Osteocyte (in vitro differentiated cells): ENCODE results near the gene ATXN1. TPM values are rescaled to one million over a fixed set of nuclear protein-coding genes. Genes with fewer than 3 reads are reported as not detected.

Source experiments
- DNase-seq: peaks from one replicate; pipeline ENCODE4 v3.0.0; 2021; ENCODE audit warnings: mixed read lengths; ENCODE audit not compliant: unreplicated experiment; ENCODE audit errors: extremely low spot score
- H3K27ac Mint-ChIP-seq: one replicate; pipeline ENCODE4 v1.8.0; 2021; ENCODE audit warnings: mild to moderate bottlenecking, mixed read lengths; ENCODE audit not compliant: unreplicated experiment
- H3K27me3 Mint-ChIP-seq: one replicate; pipeline ENCODE4 v1.8.0; 2021; ENCODE audit warnings: mixed read lengths; ENCODE audit not compliant: unreplicated experiment
- H3K36me3 Mint-ChIP-seq: one replicate; pipeline ENCODE4 v1.8.0; 2021; ENCODE audit warnings: mixed read lengths; ENCODE audit not compliant: unreplicated experiment
- H3K4me1 Mint-ChIP-seq: one replicate; pipeline ENCODE4 v1.8.0; 2021; ENCODE audit warnings: mixed read lengths; ENCODE audit not compliant: unreplicated experiment
- H3K4me3 Mint-ChIP-seq: one replicate; pipeline ENCODE4 v1.8.0; 2021; ENCODE audit warnings: mild to moderate bottlenecking, moderate library complexity, mixed read lengths; ENCODE audit not compliant: unreplicated experiment
- H3K9me3 Mint-ChIP-seq: one replicate; pipeline ENCODE4 v1.8.0; 2021; ENCODE audit warnings: mixed read lengths; ENCODE audit not compliant: unreplicated experiment
- CTCF ChIP-seq: fragments of 200-600 bp; sonication (generic); IDR thresholded peaks from 2 replicates; pipeline ENCODE4 v1.5.0; 2021; ENCODE audit warnings: antibody characterized with exemption, mild to moderate bottlenecking, moderate library complexity
- total RNA-seq: library from RNA; stranded (reverse); gene quantifications from 2 replicates; pipeline ENCODE4 v1.2.1, GENCODE V29; 2021

ATXN1 gene
- total RNA-seq, 1 donor from 2014 or later = 54.4 TPM

DNA sequence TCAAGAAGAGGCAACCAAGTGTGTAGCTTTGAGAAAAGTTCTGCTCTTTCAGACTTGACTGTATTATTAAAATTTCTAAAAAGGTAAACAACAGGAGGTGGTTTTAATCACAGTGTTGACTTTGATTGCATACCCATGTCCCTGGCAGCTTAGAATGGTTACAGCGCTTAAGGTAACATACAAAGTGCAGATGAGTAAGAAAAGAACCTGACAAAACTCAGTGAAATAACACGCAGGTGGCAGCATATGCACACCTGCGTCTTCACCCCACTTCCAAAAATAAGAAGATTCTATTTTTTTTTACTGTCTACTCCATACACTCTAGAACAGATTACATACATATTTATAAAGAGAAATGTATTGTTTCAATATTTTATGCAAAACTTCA, 289.4 kb downstream of the ATXN1 start:
- Mint-ChIP-seq H3K9me3 (peaks cover 7% of the 10 kb centered on the region), H3K4me1 (peaks cover 35% of the 10 kb centered on the region), H3K4me3 (no peak overlapping the region), H3K36me3 (peaks cover 10% of the 10 kb centered on the region), H3K27me3 (no peaks in the 10 kb centered on the region), H3K27ac (peak overlapping the region; percentile 63)
- no peak for DNase-seq
- no peak for TF ChIP-seq CTCF

GRCh38 chr6:16471222-16471909, 289.9 kb downstream of the ATXN1 start:
- H3K27ac Mint-ChIP-seq = peak overlapping the region; percentile 63
- peaks cover 37% of the 10 kb centered on the region for H3K4me1 Mint-ChIP-seq

GRCh38 chr6:16470502-16471221, 290.6 kb downstream of the ATXN1 start:
- no peak for DNase-seq
- Mint-ChIP-seq H3K9me3 (peaks cover 7% of the 10 kb centered on the region), H3K27ac (peak overlapping the region; percentile 58), H3K27me3 (no peaks in the 10 kb centered on the region), H3K4me1 (peaks cover 38% of the 10 kb centered on the region), H3K36me3 (peaks cover 7% of the 10 kb centered on the region), H3K4me3 (no peak overlapping the region)
- no peak for TF ChIP-seq CTCF

More at GRCh38 chr6:16471222-16471909, 289.9 kb downstream of the ATXN1 start:
- no peak for DNase-seq
- H3K36me3 Mint-ChIP-seq = peaks cover 7% of the 10 kb centered on the region
- H3K4me3 Mint-ChIP-seq = no peak overlapping the region
- no peaks in the 10 kb centered on the region for H3K27me3 Mint-ChIP-seq
- no peak for TF ChIP-seq CTCF
- H3K9me3 Mint-ChIP-seq = peaks cover 7% of the 10 kb centered on the region

GRCh38 chr6:16468991-16469615, 292.2 kb downstream of the ATXN1 start:
- Mint-ChIP-seq H3K4me1 (peaks cover 39% of the 10 kb centered on the region), H3K27me3 (no peaks in the 10 kb centered on the region), H3K27ac (no peak overlapping the region), H3K4me3 (no peak overlapping the region), H3K9me3 (peaks cover 5% of the 10 kb centered on the region), H3K36me3 (peaks cover 4% of the 10 kb centered on the region)
- TF ChIP-seq CTCF = no peak
- no peak for DNase-seq
